Breast epithelium (tissue), 3 donors: Measurements from ENCODE around the gene RNF126.

Source experiments
- POLR2A ChIP-seq: fragments of 450-650 bp; IDR thresholded peaks from one replicate; pipeline ENCODE4 v1.6.1; 2016; ENCODE audit warnings: antibody characterized with exemption, mild to moderate bottlenecking, moderate library complexity
- POLR2AphosphoS5 ChIP-seq, 3 donors: sonication (generic); formaldehyde crosslinking; IDR thresholded peaks; one replicate each; pipeline ENCODE4 v1.6.1; 2017; ENCODE audit warnings: antibody characterized with exemption in 3 of 3
- TF ChIP-seq, protein P1 (sequence below), 3 donors: fragments of 450-650 bp; IDR thresholded peaks; one replicate each; pipeline ENCODE4 v1.5.1; 2016 to 2017; ENCODE audit warnings: antibody characterized with exemption in 3 of 3, mild to moderate bottlenecking in 3 of 3, moderate library complexity in 3 of 3

GRCh38 chr19:610071-610800 lies 52.8 kb downstream of the RNF126 start:
- TF ChIP-seq POLR2AphosphoS5 (IDR thresholded peaks at IDR 0.05) (no peak), POLR2A (no peak)
- TF ChIP-seq, protein P1, sequence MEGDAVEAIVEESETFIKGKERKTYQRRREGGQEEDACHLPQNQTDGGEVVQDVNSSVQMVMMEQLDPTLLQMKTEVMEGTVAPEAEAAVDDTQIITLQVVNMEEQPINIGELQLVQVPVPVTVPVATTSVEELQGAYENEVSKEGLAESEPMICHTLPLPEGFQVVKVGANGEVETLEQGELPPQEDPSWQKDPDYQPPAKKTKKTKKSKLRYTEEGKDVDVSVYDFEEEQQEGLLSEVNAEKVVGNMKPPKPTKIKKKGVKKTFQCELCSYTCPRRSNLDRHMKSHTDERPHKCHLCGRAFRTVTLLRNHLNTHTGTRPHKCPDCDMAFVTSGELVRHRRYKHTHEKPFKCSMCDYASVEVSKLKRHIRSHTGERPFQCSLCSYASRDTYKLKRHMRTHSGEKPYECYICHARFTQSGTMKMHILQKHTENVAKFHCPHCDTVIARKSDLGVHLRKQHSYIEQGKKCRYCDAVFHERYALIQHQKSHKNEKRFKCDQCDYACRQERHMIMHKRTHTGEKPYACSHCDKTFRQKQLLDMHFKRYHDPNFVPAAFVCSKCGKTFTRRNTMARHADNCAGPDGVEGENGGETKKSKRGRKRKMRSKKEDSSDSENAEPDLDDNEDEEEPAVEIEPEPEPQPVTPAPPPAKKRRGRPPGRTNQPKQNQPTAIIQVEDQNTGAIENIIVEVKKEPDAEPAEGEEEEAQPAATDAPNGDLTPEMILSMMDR (IDR thresholded peaks at IDR 0.05): no peak
